ENCODE results near the gene IFT122.

DNA sequence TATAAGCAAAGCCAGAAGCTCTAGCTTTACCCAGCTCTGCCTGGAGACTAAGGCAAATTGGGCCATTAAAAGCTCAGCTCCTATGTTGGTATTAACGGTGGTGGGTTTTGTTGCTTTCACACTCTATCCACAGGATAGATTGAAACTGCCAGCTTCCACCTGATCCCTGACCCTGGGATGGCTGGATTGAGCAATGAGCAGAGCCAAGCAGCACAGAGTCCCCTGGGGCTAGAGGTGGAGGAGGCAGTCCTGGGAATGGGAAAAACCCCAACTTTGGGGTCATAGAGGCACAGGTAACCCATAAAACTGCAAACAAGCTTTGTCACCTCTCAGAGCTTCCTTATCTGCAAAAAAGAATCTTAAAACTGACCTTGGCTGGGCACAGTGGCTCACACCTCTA lies 95.1 kb downstream of the IFT122 start:
- TF ChIP-seq, protein P1, sequence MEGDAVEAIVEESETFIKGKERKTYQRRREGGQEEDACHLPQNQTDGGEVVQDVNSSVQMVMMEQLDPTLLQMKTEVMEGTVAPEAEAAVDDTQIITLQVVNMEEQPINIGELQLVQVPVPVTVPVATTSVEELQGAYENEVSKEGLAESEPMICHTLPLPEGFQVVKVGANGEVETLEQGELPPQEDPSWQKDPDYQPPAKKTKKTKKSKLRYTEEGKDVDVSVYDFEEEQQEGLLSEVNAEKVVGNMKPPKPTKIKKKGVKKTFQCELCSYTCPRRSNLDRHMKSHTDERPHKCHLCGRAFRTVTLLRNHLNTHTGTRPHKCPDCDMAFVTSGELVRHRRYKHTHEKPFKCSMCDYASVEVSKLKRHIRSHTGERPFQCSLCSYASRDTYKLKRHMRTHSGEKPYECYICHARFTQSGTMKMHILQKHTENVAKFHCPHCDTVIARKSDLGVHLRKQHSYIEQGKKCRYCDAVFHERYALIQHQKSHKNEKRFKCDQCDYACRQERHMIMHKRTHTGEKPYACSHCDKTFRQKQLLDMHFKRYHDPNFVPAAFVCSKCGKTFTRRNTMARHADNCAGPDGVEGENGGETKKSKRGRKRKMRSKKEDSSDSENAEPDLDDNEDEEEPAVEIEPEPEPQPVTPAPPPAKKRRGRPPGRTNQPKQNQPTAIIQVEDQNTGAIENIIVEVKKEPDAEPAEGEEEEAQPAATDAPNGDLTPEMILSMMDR (IDR thresholded peaks at IDR 0.05) = no peak
- no peak for TF ChIP-seq POLR2A (IDR thresholded peaks at IDR 0.05)
